Neural progenitor cell (in vitro differentiated cells): ENCODE data around the gene ASTN2. TPM values are rescaled to one million over a fixed set of nuclear protein-coding genes. Genes with fewer than 3 reads are reported as not detected.

Source experiments
- DNase-seq: peaks from one replicate; pipeline ENCODE4 v3.0.0-alpha.2; 2016; ENCODE audit warnings: low spot score
- H2AFZ ChIP-seq: fragments of 200-600 bp; sonication (generic); replicated peaks from 2 replicates; pipeline ENCODE4 v1.6.1; 2016; ENCODE audit warnings: antibody characterized with exemption
- H3F3A ChIP-seq: fragments of 200-600 bp; sonication (generic); 2 replicates; pipeline ENCODE4 v1.6.1; 2016; ENCODE audit warnings: antibody characterized with exemption, low read depth
- H3K27ac ChIP-seq: fragments of 200-600 bp; sonication (generic); 2 replicates; pipeline ENCODE4 v1.5.1; 2016; ENCODE audit warnings: mild to moderate bottlenecking
- H3K27me3 ChIP-seq: fragments of 200-600 bp; sonication (generic); 2 replicates; pipeline ENCODE4 v1.6.1; 2016; ENCODE audit warnings: mild to moderate bottlenecking, moderate library complexity
- H3K36me3 ChIP-seq: fragments of 200-600 bp; sonication (generic); 2 replicates; pipeline ENCODE4 v1.5.1; 2016
- H3K4me1 ChIP-seq: fragments of 200-600 bp; sonication (generic); 2 replicates; pipeline ENCODE4 v1.6.1; 2016; ENCODE audit warnings: mixed run types
- H3K4me2 ChIP-seq: fragments of 200-600 bp; sonication (generic); 2 replicates; pipeline ENCODE4 v1.6.1; 2016
- H3K4me3 ChIP-seq: fragments of 200-600 bp; sonication (generic); 2 replicates; pipeline ENCODE4 v1.5.1; 2016
- H3K79me2 ChIP-seq: fragments of 200-600 bp; sonication (generic); 2 replicates; pipeline ENCODE4 v1.6.1; 2016; ENCODE audit warnings: low read depth
- H3K9ac ChIP-seq: fragments of 200-600 bp; sonication (generic); 2 replicates; pipeline ENCODE4 v1.6.1; 2016
- H3K9me3 ChIP-seq: fragments of 200-600 bp; sonication (generic); 2 replicates; pipeline ENCODE4 v1.5.1; 2016; ENCODE audit warnings: low read depth
- H4K20me1 ChIP-seq: fragments of 200-600 bp; sonication (generic); 2 replicates; pipeline ENCODE4 v1.6.1; 2016; ENCODE audit warnings: low read depth
- H3K27ac Mint-ChIP-seq: 3 replicates; pipeline ENCODE4 v1.8.0; 2021; ENCODE audit warnings: mixed read lengths
- H3K27me3 Mint-ChIP-seq: 2 replicates; pipeline ENCODE4 v1.8.0; 2022; ENCODE audit warnings: low read depth, mild to moderate bottlenecking, inconsistent platforms, moderate library complexity, mixed read lengths; ENCODE audit not compliant: insufficient read depth
- H3K36me3 Mint-ChIP-seq: 3 replicates; pipeline ENCODE4 v1.8.0; 2021; ENCODE audit warnings: mixed read lengths
- H3K4me1 Mint-ChIP-seq: 3 replicates; pipeline ENCODE4 v1.8.0; 2021; ENCODE audit warnings: mixed read lengths
- H3K4me3 Mint-ChIP-seq: 3 replicates; pipeline ENCODE4 v1.8.0; 2021; ENCODE audit warnings: mild to moderate bottlenecking, moderate library complexity, mixed read lengths
- H3K9me3 Mint-ChIP-seq: 3 replicates; pipeline ENCODE4 v1.8.0; 2020; ENCODE audit warnings: mixed read lengths
- EZH2 ChIP-seq: fragments of 200-600 bp; sonication (generic); IDR thresholded peaks from 2 replicates; pipeline ENCODE4 v1.6.1; 2017; ENCODE audit warnings: antibody characterized with exemption, mild to moderate bottlenecking, moderate library complexity
- EZH2phosphoT487 ChIP-seq: fragments of 200-600 bp; sonication (generic); IDR thresholded peaks from 2 replicates; pipeline ENCODE4 v1.6.1; 2017; ENCODE audit warnings: antibody characterized with exemption
- total RNA-seq: library from RNA; depleted of rRNA; stranded (reverse); fragments of >200 nt; gene quantifications from 2 replicates; pipeline ENCODE4 v1.2.3, GENCODE V29; 2015; ENCODE audit warnings: low replicate concordance
- TF ChIP-seq, protein P1 (sequence below): fragments of 200-600 bp; sonication (generic); IDR thresholded peaks from 2 replicates; pipeline ENCODE4 v1.5.1; 2017; ENCODE audit warnings: antibody characterized with exemption, mild to moderate bottlenecking

ASTN2 gene
- total RNA-seq, 1 donor from 2014 or later = 8.0 TPM

DNA sequence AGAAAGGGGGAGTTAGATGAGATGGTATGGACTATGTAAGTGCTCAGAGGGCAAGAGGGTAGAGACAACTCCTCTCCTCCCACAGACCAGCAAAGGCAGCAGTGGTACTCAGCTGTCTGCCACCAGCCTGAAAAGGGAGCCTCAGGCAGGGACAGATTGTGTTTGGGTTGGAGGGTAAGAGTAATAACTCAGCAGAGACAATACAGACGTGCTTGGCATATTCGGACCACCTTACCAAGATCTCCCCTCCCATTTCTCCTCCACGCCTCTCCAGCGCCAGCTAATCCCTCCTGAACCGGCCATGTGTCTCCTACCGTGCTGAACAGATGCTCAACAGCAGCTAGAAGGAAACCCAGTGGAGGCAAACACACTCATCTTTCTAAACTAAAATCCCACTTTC is 180.8 kb downstream of the ASTN2 start:
- Histone ChIP-seq H3K4me2 (no peak overlapping the region), H3K9ac (no peak overlapping the region), H4K20me1 (no peaks in the 10 kb centered on the region), H3K4me1 (peaks cover 18% of the 10 kb centered on the region), H3K79me2 (no peaks in the 10 kb centered on the region), H3K9me3 (no peaks in the 10 kb centered on the region), H3K36me3 (no peaks in the 10 kb centered on the region), H2AFZ (no peak overlapping the region), H3F3A (no peaks in the 10 kb centered on the region), H3K27me3 (no peaks in the 10 kb centered on the region), H3K4me3 (no peak overlapping the region), H3K27ac (no peak overlapping the region)
- peaks cover 17% of the 10 kb centered on the region for H3K4me1 Mint-ChIP-seq
- no peaks in the 10 kb centered on the region for H3K9me3 Mint-ChIP-seq
- TF ChIP-seq, protein P1, sequence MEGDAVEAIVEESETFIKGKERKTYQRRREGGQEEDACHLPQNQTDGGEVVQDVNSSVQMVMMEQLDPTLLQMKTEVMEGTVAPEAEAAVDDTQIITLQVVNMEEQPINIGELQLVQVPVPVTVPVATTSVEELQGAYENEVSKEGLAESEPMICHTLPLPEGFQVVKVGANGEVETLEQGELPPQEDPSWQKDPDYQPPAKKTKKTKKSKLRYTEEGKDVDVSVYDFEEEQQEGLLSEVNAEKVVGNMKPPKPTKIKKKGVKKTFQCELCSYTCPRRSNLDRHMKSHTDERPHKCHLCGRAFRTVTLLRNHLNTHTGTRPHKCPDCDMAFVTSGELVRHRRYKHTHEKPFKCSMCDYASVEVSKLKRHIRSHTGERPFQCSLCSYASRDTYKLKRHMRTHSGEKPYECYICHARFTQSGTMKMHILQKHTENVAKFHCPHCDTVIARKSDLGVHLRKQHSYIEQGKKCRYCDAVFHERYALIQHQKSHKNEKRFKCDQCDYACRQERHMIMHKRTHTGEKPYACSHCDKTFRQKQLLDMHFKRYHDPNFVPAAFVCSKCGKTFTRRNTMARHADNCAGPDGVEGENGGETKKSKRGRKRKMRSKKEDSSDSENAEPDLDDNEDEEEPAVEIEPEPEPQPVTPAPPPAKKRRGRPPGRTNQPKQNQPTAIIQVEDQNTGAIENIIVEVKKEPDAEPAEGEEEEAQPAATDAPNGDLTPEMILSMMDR = no peak
- TF ChIP-seq EZH2 = no peak
- TF ChIP-seq EZH2phosphoT487 = no peak
- H3K4me3 Mint-ChIP-seq = no peak overlapping the region
- no peaks in the 10 kb centered on the region for H3K36me3 Mint-ChIP-seq
- no peak overlapping the region for H3K27ac Mint-ChIP-seq
- no peak for DNase-seq
- H3K27me3 Mint-ChIP-seq = peaks cover 4% of the 10 kb centered on the region

DNA sequence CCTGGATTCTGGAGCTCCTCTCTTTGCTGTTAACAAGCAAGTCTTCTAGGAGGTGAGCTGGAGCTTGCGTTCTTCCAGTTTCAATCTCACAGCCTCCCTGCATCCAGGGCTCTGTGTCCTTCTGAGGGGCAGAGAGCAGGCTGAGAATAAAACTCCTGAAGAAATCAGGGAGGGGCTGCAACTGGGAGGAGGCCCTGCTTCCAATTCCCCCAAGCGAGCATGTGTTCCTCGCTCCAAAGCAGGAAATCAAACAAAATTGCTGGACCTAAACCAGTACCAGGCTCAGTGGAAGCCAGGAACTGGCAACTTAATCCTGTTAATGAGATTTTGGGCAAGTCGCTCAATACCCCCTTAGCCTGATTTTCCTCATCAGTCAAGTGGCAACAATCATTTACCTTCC is 181.8 kb downstream of the ASTN2 start:
- H3K9ac ChIP-seq = no peak overlapping the region
- H3K79me2 ChIP-seq = no peaks in the 10 kb centered on the region
- H3F3A ChIP-seq = no peaks in the 10 kb centered on the region
- peak overlapping the region; percentile 45 for H3K4me2 ChIP-seq
- Mint-ChIP-seq H3K27ac (no peak overlapping the region), H3K9me3 (no peaks in the 10 kb centered on the region), H3K4me1 (peaks cover 20% of the 10 kb centered on the region), H3K27me3 (peaks cover 4% of the 10 kb centered on the region), H3K36me3 (no peaks in the 10 kb centered on the region), H3K4me3 (no peak overlapping the region)
- no peak for TF ChIP-seq EZH2phosphoT487
- no peak for TF ChIP-seq EZH2
- TF ChIP-seq, protein P1 = no peak
- H3K36me3 ChIP-seq = no peaks in the 10 kb centered on the region
- no peak overlapping the region for H3K27ac ChIP-seq
- H4K20me1 ChIP-seq = no peaks in the 10 kb centered on the region
- H2AFZ ChIP-seq = no peak overlapping the region
- H3K4me1 ChIP-seq = peaks cover 22% of the 10 kb centered on the region
- H3K9me3 ChIP-seq = no peaks in the 10 kb centered on the region
- no peaks in the 10 kb centered on the region for H3K27me3 ChIP-seq
- H3K4me3 ChIP-seq = no peak overlapping the region
- DNase-seq = no peak

DNA sequence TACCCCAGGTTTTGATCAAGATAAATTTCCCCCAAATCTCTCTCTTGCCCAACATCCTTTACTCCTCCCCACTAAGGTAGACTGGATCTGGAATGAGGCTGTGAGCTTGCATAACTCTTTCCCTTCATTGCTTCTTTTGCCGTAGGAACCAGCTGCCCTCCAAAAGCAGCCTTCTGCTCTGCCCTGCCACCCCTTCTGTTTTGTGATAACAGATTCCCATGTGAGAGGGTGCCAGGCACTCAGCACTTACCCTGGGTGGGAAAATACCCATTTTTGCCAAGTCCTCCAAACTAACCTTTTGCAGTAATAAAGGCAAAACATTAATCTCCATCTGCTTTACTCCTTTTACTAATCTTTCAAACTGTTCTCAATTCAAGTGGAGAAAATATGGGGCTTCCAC is 182.6 kb downstream of the ASTN2 start:
- H3K9me3 ChIP-seq = no peaks in the 10 kb centered on the region
- no peak overlapping the region for H3K9ac ChIP-seq
- H4K20me1 ChIP-seq = no peaks in the 10 kb centered on the region
- H3K79me2 ChIP-seq = no peaks in the 10 kb centered on the region
- peaks cover 22% of the 10 kb centered on the region for H3K4me1 ChIP-seq
- TF ChIP-seq, protein P1 = no peak
- no peak for TF ChIP-seq EZH2phosphoT487
- TF ChIP-seq EZH2 = no peak
- H3K27me3 ChIP-seq = no peaks in the 10 kb centered on the region
- Mint-ChIP-seq H3K36me3 (no peaks in the 10 kb centered on the region), H3K9me3 (no peaks in the 10 kb centered on the region), H3K27ac (no peak overlapping the region), H3K4me1 (peaks cover 20% of the 10 kb centered on the region), H3K27me3 (peaks cover 4% of the 10 kb centered on the region), H3K4me3 (no peak overlapping the region)
- H2AFZ ChIP-seq = no peak overlapping the region
- no peak overlapping the region for H3K4me3 ChIP-seq
- no peaks in the 10 kb centered on the region for H3F3A ChIP-seq
- H3K27ac ChIP-seq = no peak overlapping the region
- no peak for DNase-seq
- no peaks in the 10 kb centered on the region for H3K36me3 ChIP-seq
- no peak overlapping the region for H3K4me2 ChIP-seq
